HG03066 (cell line): ENCODE data around the gene SPECC1.
A peak's percentile ranks its signal among the peaks of the same experiment; 100 is the strongest.
"Not testable (repeated sequence)": the region's sequence is repeated elsewhere in the genome, so short reads cannot be mapped to it uniquely, and the experiment has no call there.

Experiments
- ATAC-seq: cut with Tn5 transposase; IDR thresholded peaks from one replicate; pipeline ENCODE4 v1.9.1; 2021; ENCODE audit warnings: low read depth; ENCODE audit not compliant: unreplicated experiment

Gene SPECC1

GRCh38 chr17:20066253-20066652, 57.1 kb downstream of the SPECC1 start:
- ATAC-seq, result no peak

GRCh38 chr17:20067711-20068110, 58.6 kb downstream of the SPECC1 start:
- ATAC-seq, result no peak

DNA sequence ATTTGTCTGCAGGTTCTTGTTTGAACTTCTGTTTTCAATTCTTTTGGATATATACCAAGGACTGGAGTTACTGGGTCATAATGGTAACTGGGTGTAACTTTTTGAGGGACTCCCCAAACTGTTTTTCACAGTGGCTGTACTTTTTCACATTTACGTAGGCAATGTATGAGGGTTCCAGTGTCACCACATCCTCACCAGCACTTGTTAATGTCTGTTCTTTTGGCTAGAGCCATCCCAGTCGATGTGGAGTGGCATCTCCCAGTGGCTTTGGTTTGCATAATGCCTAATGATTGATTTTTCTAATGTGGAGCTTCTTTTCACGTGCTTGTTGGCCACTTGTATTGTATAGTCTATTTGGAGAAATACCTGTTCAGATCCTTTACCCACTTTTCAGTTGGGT, 59.3 kb downstream of the SPECC1 start:
- no peak for ATAC-seq

DNA sequence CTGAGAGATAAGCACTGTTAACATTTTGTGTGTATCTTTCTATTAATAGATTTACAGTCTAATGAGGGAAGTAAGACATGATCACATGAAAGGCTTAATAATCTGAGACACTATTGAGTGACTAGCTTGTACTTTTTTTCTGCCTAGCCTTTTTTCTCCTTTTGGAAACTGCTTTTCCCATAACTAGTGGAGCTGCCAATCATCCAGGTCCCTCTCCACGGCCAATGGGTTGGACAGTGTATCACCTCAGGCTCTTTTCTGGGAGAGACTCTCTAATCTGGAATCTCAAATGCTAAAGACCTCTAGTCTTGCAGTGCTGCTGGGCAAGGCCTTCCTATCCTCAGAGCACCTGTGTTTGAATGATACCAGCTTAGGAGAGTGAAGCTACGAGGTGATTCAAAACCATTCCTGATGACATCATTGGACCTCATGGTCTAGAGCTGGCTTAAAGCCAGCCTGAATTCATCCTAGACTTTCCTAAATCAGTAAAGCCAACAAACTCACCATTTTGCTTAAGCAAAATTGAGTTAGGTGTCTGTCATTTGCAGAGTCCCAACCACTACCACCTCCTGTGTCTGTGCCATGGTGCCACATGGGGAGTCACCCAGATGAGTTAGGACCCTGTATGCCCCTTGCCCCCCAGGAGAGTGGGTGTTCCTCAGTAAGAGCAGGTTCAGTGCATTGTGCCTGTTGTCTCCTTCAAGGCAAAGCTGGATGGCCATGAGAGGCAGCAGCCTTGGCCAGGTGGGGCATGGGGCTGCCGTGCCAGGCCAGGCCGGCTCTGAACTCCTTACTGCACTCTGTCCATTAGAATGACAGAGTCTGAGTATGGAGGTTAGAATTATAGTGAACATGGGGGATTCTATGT, 62.9 kb downstream of the SPECC1 start:
- ATAC-seq, result no peak

DNA sequence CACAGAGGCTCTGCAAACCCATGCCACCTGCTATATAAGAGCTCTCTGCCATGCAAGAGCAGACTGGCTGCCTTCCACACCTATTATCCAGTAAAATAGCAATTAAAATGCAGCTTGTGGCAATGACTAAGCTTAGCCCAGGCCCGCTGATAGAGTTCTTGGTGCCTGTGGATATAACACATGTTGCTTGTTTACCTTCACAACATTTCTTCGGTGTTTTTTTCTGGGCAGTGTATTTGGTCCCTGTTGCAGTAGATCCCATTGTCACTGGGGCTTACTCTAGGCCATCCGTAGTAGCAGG, 63.5 kb downstream of the SPECC1 start:
- no peak for ATAC-seq

- no peak for ATAC-seq
Observed at GRCh38 chr17:20073055-20073979, 64.2 kb downstream of the SPECC1 start.

GRCh38 chr17:20074001-20074400, 64.8 kb downstream of the SPECC1 start:
- no peak for ATAC-seq

DNA sequence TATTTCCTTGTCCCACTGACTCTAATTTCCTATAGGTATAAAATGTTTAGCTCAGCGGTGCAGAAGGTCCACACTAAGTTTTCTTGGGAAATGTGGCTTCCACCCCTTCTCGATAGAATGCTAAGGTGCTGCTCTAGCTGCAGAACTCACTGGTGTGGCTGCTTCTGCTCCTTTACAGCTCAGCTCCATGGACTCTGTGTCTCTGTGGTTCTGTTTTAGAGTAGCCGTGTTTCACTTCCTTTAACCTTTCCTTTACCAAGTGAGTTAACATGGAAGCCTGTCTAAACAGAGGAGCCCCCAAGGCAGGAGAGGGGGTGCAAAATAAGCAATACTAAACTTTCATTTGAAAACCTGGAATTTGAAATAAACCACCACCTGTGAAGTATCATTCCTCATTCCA, 65.3 kb downstream of the SPECC1 start:
- ATAC-seq, result peak; percentile 49

DNA sequence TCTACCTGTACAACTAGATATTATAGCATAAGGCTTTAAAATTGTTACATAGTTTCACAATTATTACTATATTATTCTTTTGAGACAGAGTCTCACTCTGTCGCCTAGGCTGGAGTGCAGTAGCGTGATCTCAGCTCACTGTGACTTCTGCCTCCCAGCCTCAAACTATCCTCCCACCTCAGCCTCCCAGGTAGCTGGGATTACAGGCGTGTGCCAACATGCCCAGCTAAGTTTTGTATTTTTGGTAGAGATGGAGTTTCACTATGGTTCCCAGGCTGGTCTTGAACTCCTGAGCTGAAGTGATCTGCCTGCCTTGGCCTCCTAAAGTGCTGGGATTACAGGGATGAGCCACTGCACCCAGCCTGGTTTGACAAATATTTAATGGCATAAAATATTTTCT, 67.0 kb downstream of the SPECC1 start:
- ATAC-seq, result not testable (repeated sequence)

GRCh38 chr17:20077978-20078685, 69.0 kb downstream of the SPECC1 start:
- ATAC-seq, result no peak

DNA sequence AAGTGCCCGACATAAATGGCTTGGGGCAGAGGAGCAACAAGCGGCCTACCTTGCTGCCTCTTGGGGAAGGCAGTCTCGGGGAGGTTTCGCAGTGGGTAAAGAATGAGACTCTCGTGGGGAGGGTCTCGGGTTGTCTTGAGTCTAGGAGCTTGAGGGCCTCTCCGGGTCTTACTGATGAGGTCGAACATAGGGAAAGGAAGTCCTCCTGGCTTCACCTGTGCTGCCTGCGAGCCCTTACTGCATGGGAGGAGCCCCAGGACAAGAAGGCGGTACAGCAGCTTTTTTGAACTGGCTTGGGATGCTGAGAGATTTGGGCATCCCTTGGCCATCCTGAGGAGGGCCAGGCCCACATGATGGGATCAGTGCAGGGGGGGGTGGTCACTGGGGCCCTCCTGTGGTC, 71.4 kb downstream of the SPECC1 start:
- ATAC-seq, result no peak

GRCh38 chr17:20083156-20083859, 74.1 kb downstream of the SPECC1 start:
- no peak for ATAC-seq

DNA sequence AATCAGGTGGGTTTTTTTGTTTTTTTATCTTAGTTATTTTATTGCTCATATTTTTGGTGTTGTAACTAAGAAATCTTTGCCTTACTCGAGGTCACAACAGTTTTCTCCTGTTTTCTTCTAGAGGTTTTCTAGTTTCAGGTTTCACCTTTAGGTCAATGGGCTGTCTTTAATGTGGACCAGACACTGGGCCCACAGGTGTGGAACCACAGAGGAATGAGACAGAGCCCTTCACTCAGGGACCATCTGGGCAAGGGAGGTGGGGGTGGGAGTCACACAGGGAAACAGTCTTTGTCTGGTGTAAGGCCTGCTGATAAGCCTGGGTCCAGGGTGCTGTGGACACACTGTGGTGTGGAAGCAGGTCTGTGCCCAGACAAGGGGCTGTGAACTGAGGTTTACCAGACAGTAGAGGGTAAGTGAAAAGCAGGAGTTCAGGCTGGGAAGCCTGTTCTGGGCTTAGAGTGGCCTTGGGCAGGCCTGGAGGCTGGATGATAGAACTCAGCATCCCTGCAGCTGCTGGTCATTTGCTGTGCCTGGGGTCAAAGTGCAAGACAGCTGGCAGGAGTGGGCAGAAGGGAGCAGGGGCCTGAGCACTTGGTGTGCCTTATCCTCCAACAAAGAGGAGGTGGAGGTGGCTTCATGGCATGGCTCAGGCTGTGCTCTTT, 75.6 kb downstream of the SPECC1 start:
- ATAC-seq, result no peak

GRCh38 chr17:20085283-20085845, 76.2 kb downstream of the SPECC1 start:
- no peak for ATAC-seq

- ATAC-seq, result no peak
Observed at GRCh38 chr17:20086416-20087076, 77.4 kb downstream of the SPECC1 start.

- no peak for ATAC-seq
Observed at GRCh38 chr17:20087538-20088250, 78.5 kb downstream of the SPECC1 start.

GRCh38 chr17:20089756-20090547, 80.8 kb downstream of the SPECC1 start:
- no peak for ATAC-seq
